ENCODE measurements around the gene LRRC45.
A peak's percentile ranks its signal among the peaks of the same experiment; 100 is the strongest.
"Not testable (repeated sequence)": the region's sequence is repeated elsewhere in the genome, so short reads cannot be mapped to it uniquely, and the experiment has no call there.

Gene LRRC45

DNA sequence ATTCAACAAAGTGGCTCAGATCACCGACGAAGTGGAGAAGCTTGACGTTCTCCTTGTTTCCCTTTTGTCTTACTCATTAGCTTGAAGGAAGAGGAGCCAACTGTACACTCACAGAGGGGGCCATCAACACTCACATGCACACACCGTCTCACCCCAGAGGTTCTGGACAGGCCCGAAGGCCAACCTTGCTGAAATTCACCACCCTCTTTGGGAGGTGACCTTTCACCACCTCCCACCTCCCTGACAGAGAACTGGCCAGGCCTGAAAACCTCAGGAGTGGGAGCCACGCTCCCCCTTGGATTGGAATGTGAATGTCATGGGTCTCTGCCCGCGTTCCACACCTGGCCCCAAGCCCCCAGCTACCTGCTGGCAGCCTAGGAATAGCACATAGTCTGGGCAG is 12.4 kb downstream of the LRRC45 start:
- no peak for DNase-seq (ENCODE audit: low read depth)

- DNase-seq (ENCODE audit: low read depth): no peak
Measured at GRCh38 chr17:82035956-82036633, 13.0 kb downstream of the LRRC45 start.

DNA sequence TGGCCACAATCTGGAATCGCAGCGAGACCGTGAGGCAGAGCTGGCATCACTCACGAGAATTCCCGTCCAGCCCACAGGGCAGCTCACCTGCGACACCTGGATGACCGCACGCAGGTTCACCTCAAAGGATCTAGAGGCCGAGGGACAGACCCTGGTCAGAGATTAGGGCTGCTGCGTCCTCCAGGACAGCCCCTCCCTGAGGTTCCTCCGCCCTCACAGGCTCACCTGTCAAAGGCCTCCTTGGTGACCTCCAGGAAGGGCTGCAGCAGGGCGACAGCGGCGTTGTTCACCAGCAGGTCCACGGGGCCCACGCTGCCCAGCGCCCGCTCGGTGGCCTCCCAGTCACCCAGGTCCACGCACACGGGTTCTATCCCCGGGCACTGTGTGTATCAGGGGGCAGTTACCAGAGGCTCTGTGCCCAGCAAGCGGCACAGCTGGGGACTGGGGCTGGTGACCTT is 13.6 kb downstream of the LRRC45 start:
- DNase-seq (ENCODE audit: low read depth): no peak

DNA sequence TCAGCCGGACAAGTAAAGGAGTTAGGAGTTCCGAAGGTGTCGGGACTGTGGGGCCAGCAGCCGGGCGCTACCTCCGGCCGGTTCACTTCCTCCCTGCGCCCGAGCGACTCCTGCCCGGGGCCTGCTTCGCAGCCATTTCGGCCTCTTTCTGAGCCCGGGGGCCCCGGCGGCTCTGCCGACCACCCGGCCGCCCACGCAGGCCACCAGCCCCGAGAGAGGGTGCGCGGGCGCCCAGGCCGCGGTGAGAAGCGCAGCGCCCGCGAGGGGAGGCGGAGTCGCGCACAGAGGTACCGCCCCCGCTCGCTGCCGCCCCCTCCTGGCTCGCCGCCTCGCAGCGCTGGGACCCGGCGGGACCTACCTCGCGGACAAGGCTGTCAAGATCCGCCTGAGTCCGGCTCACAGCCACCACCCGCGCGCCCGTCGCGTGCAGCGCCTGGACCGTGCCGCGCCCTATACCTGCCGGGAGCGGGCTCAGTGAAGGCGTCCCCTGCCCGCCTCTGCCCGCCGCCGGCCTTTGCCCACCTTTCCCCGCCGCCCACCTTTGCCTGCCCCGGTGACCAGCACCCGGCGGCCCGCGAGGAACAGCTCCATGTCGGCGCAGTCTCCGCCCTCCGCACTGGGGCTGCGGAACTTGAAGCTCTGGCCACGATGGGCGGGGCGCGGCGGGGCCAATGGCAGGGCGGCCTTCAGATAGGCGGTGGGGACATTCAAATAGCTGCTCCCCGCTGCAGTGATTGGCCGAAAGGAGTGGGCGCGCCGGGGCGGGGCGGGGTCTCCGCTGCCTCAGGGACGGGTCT is 14.2 kb downstream of the LRRC45 start, which contains the start of gene DCXR:
TSS of gene DCXR (minus strand) at position 606 of the 797 bp plus-strand sequence. CDS start at position 591, 15 bp downstream.
- peak; percentile 96 for DNase-seq (ENCODE audit: low read depth)

GRCh38 chr17:82037889-82038195 is 14.7 kb downstream of the LRRC45 start:
- no peak for DNase-seq (ENCODE audit: low read depth)

- not testable (repeated sequence) for DNase-seq (ENCODE audit: low read depth)
Measured at GRCh38 chr17:82038796-82039409, 15.8 kb downstream of the LRRC45 start.

DNA sequence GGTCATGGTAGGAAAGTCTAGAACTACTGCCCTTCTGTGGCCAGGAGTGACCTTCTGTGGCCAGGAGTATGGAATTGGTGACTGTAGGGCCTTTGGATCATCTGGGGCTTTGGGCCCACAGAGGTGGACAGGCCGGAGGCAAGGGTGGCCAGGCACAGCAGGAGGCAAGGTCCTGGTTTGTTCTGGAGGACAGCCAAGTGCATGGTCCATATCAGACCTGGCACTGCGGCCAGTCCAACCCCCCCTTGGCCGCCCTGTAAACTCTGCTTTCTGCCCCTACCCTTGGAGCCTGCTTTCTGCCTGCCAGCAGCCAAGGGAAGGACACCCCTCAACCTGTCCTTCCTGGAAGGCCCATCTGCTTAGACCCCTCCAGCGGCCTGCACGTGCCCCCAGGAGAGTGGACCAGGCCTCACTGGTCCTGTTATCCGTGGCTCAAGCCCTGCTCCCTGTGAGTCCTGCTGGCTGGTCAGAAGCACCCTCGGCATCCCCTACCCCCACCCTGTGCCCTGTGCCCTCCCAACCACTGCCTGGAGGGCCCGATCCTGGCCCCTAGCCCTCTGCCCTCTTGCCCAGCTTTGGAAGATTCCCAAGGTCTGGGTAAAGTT is 16.7 kb downstream of the LRRC45 start:
- no peak for DNase-seq (ENCODE audit: low read depth)

- DNase-seq (ENCODE audit: low read depth): no peak
Measured at GRCh38 chr17:82041144-82041814, 18.2 kb downstream of the LRRC45 start.

DNA sequence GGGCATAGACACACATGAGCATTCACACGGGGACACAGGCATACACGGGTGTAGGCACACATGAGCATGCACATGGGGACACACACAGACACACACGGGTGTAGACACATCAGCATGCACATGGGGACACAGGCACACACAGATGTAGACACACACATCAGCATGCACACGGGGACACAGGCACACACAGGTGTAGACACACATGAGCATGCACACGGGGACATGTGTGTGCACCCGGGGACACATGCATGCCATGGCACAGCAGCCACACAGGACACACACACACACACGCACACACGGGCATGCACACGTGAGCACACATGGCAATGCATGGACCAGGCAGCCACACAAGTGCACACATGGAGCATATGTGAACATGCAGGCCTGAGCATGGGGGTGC is 19.5 kb downstream of the LRRC45 start:
- no peak for DNase-seq (ENCODE audit: low read depth)

- DNase-seq (ENCODE audit: low read depth): no peak
Measured at GRCh38 chr17:82043507-82043906, 20.4 kb downstream of the LRRC45 start.

- DNase-seq (ENCODE audit: low read depth): no peak
Measured at GRCh38 chr17:82045936-82046484, 22.9 kb downstream of the LRRC45 start.

DNA sequence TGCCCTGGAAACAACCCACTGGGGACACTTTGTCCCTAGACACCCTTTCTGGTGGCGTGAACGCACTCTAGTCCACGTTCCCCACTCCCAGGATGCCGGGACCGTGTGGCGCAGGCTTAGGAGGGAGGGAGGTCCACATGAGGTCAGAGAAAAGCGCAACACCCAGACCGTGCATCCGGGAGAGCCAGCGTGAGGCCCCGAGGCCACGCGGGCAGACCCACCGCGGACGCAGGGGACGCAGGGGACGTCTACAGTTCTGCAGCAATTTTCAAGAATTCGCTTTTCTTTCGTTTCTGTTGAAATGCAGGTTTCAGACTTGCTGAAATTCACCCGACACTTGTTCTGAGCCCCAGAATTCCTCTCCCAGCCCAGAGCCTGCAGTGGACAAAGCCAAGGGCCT is 23.8 kb downstream of the LRRC45 start:
- DNase-seq (ENCODE audit: low read depth): no peak

DNA sequence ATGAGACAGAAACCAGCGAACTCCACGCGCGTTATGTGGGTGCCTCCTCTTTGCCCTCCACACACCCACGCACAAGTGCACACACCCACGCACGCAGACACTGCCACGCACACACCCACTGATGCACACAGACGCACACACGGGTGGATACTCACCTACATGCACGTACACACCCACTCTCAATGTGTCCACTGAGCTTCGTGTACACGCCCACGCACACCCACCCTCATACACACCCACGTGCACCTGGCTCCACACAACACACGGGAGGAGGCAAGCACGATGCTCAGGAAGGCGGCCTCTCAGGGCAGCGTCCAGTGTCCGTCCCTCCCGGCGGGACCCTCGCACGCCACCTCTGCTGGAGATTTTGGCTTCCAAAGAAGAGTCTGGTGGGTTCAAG is 24.3 kb downstream of the LRRC45 start:
- DNase-seq (ENCODE audit: low read depth): no peak

DNA sequence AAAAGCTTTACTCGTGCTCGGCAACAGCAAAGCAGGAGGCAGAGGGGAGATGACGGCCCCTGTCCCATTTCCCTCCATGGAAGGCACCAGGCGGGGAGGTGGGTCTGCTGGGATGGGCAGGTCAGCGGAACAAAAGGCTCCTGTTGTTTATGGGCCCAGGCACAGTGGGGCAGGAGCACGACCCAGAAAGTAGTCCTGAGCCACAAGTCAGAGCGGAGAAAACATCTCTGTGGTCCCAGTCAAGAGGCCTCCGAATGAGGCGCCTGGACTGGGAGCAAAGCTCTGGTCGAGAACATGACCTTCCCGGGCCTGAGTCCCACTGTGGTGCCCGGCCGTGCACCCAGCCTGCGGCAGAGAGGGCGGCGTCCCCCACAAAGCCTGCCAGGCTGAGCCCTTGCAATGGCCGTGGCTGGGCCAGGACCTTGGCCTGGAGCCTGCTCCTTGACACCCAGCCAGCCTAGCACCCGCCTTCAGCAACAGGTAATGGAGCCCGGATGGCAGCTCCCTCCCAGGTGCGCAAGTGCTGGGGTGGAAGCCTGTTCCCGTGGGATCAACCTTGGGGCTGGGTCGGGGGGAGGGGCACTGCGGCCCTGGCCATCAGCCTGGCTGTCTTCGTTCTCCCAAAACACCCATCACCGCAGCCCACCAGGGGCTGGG is 24.9 kb downstream of the LRRC45 start:
- no peak for DNase-seq (ENCODE audit: low read depth)

- DNase-seq (ENCODE audit: low read depth): no peak
Measured at GRCh38 chr17:82048571-82048971, 25.5 kb downstream of the LRRC45 start.

- DNase-seq (ENCODE audit: low read depth): no peak
Measured at GRCh38 chr17:82049106-82049505, 26.0 kb downstream of the LRRC45 start.

- no peak for DNase-seq (ENCODE audit: low read depth)
Measured at GRCh38 chr17:82049521-82049971, 26.4 kb downstream of the LRRC45 start.

GRCh38 chr17:82050152-82050760 is 27.2 kb downstream of the LRRC45 start:
- DNase-seq (ENCODE audit: low read depth): no peak

DNA sequence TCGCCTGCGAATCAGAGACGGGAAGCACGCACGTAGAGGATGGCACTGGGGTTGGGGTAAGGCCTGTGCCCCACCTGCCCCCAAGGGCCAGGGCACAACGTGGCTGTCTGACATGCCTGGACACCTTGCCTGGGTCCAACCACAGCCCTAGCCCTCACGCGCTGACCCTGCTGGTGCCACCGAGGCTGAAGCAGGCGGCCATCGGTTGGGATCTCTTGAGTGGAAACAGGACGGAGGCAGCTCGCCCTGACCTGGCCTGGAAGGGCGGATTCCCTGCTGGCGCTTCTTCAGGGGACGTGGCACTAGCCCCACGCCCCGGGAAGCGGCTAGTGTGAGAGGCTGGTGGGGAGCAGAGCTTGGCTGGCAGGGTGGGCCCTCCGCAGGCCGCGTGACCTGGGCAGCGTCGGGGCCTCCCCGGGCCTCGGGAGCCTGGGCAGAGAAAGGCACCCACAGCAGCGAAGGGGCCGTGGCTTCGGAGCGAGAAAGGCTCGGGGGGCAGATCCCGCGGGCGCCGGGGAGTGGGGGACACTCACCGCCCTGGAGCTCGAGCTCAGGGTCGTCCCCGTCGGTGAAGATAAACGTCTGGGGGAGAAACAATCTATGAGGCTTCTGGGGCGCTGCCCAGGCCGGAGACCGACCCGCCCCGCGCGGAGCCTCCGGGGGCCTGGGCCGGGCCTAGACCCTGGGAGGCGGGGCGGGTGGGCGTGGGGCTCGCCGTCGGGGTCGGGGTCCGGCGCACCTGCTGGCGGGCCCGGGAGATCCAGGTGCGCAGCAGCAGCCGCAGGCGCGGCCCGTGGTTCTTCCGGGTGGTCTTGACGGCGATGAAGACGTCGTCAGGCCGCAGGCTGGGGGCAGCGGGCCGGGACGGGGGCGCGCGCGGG is 27.9 kb downstream of the LRRC45 start:
- DNase-seq (ENCODE audit: low read depth): no peak

All from activated T-cell treated with anti-CD3 and anti-CD28 coated beads for 48 hours (primary cell).